ENCODE data around the gene HSPB9. TPM values are rescaled to one million over a fixed set of nuclear protein-coding genes. Genes with fewer than 3 reads are reported as not detected.
A peak's percentile ranks its signal among the peaks of the same experiment; 100 is the strongest.

HSPB9 gene
- total and polyA plus RNA-seq, 4 donors = 0.03 to 0.20 (median 0.18) TPM; not detected in 1

DNA sequence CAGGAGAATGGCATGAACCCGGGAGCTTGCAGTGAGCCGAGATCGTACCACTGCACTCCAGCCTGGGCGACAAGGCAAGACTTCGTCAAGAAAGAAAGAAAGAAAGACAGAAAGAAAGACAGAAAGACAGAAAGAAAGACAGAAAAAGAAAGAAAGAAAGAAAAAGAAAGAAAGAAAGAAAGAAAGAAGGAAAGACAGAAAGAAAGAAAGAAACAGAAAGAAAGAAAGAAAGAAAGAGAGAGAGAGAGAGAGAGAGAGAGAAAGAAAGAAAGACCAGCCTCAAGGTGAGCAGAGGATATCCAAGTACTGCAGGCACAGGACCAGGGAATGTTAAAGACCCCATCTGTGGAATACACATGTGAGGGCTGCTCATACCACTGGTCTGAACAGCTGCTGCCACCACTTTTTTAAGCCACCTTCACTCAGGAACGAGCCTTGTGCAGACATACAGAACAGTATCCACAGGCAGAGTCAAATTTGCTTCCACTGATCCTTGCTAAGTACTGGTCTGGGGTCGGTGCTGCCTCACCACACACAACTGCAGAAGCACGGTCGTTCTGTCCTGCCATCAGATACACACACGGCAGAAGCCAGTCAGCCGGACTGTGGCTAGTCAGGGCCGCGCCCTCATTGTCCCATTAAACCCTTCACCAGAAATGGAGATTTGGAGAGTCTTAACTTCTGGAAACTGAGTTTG lies 24.5 kb downstream of the HSPB9 start:
- H3K27me3 ChIP-seq (ENCODE audit: control insufficient read depth in 3 of 3, insufficient read depth in 3 of 3, low read length in 2 of 3) = no peaks in the 10 kb centered on the region
- TF ChIP-seq CTCF (IDR thresholded peaks at IDR 0.05; ENCODE audit: control extremely low read depth, extremely low read depth) = no peak
- DNase-seq (no peak), ATAC-seq (ENCODE audit: insufficient read depth, low FRiP score) (no peak)
- H3K9ac ChIP-seq (ENCODE audit: insufficient read depth in 1 of 2, low read length in 2 of 2) = no peak overlapping the region
- H3K36me3 ChIP-seq (ENCODE audit: control insufficient read depth in 4 of 4, insufficient read depth in 4 of 4, low read length in 4 of 4) = peaks cover 0 to 28% (median 4%) of the 10 kb centered on the region in 4 donors
- WGBS, 2 donors = 91 to 95% methylated on average over 13 of the region's 13 CpGs
- H3K9me3 ChIP-seq (ENCODE audit: control insufficient read depth in 4 of 4, insufficient read depth in 3 of 4, low read length in 3 of 4) = no peaks in the 10 kb centered on the region
- H3K4me1 ChIP-seq (ENCODE audit: control insufficient read depth in 5 of 5, insufficient read depth in 5 of 5, low read length in 5 of 5) = peaks cover 0 to 8% (median 0%) of the 10 kb centered on the region in 5 donors
- H3K4me3 ChIP-seq = no peak overlapping the region
- no peak overlapping the region for H3K27ac ChIP-seq (ENCODE audit: low read depth in 1 of 2, low read length in 1 of 2)

GRCh38 chr17:42153919-42154742 lies 31.5 kb downstream of the HSPB9 start:
- no peak for TF ChIP-seq CTCF (IDR thresholded peaks at IDR 0.05; ENCODE audit: control extremely low read depth, extremely low read depth)
- H3K9me3 ChIP-seq (ENCODE audit: control insufficient read depth in 4 of 4, insufficient read depth in 3 of 4, low read length in 3 of 4) = no peaks in the 10 kb centered on the region
- peak overlapping the region; percentile 94 for H3K4me3 ChIP-seq
- peaks cover 0 to 7% (median 2%) of the 10 kb centered on the region in 4 donors for H3K36me3 ChIP-seq (ENCODE audit: control insufficient read depth in 4 of 4, insufficient read depth in 4 of 4, low read length in 4 of 4)
- peak overlapping the region; percentile 73 to 78 for H3K27ac ChIP-seq (ENCODE audit: low read depth in 1 of 2, low read length in 1 of 2)
- no peak for ATAC-seq (ENCODE audit: insufficient read depth, low FRiP score)
- DNase-seq = no peak
- H3K9ac ChIP-seq (ENCODE audit: insufficient read depth in 1 of 2, low read length in 2 of 2) = peak overlapping the region; percentile 83 to 87
- H3K27me3 ChIP-seq (ENCODE audit: control insufficient read depth in 3 of 3, insufficient read depth in 3 of 3, low read length in 2 of 3) = no peaks in the 10 kb centered on the region
- peaks cover 6 to 11% (median 7%) of the 10 kb centered on the region in 5 donors for H3K4me1 ChIP-seq (ENCODE audit: control insufficient read depth in 5 of 5, insufficient read depth in 5 of 5, low read length in 5 of 5)
- 8 to 9% methylated on average over 15 of the region's 15 CpGs for WGBS, 2 donors

- H3K9me3 ChIP-seq (ENCODE audit: control insufficient read depth in 4 of 4, insufficient read depth in 3 of 4, low read length in 3 of 4) = no peaks in the 10 kb centered on the region
- H3K27ac ChIP-seq (ENCODE audit: low read depth in 1 of 2, low read length in 1 of 2) = no peak overlapping the region
- DNase-seq (no peak), ATAC-seq (ENCODE audit: insufficient read depth, low FRiP score) (no peak)
- no peaks in the 10 kb centered on the region for H3K27me3 ChIP-seq (ENCODE audit: control insufficient read depth in 3 of 3, insufficient read depth in 3 of 3, low read length in 2 of 3)
- no peak overlapping the region for H3K4me3 ChIP-seq
- no peak for TF ChIP-seq CTCF (IDR thresholded peaks at IDR 0.05; ENCODE audit: control extremely low read depth, extremely low read depth)
- H3K36me3 ChIP-seq (ENCODE audit: control insufficient read depth in 4 of 4, insufficient read depth in 4 of 4, low read length in 4 of 4) = peaks cover 0 to 4% (median 2%) of the 10 kb centered on the region in 4 donors
- no peak overlapping the region for H3K9ac ChIP-seq (ENCODE audit: insufficient read depth in 1 of 2, low read length in 2 of 2)
- peaks cover 4 to 22% (median 12%) of the 10 kb centered on the region in 5 donors for H3K4me1 ChIP-seq (ENCODE audit: control insufficient read depth in 5 of 5, insufficient read depth in 5 of 5, low read length in 5 of 5)
- WGBS, 2 donors = 42 to 46% methylated on average over 17 of the region's 17 CpGs
These were observed 33.0 kb downstream of the HSPB9 start for GRCh38 chr17:42155614-42156045.

Measured in lung (tissue), 12 donors.